OCI-LY3 (cell line): ENCODE data around the gene MMP3.

ENCODE experiments used
- EZH2phosphoT487 ChIP-seq: fragments of 200-600 bp; shearing (Covaris generic); IDR thresholded peaks from 2 replicates; pipeline ENCODE4 v1.6.1; 2018; ENCODE audit warnings: antibody characterized with exemption, mixed run types, low read depth
- TF ChIP-seq, protein P1 (sequence below): fragments of 200-600, 300-600 bp; sonication (generic); IDR thresholded peaks from 2 replicates; pipeline ENCODE4 v1.5.1; 2014; ENCODE audit warnings: antibody characterized with exemption, low read length, low read depth

DNA sequence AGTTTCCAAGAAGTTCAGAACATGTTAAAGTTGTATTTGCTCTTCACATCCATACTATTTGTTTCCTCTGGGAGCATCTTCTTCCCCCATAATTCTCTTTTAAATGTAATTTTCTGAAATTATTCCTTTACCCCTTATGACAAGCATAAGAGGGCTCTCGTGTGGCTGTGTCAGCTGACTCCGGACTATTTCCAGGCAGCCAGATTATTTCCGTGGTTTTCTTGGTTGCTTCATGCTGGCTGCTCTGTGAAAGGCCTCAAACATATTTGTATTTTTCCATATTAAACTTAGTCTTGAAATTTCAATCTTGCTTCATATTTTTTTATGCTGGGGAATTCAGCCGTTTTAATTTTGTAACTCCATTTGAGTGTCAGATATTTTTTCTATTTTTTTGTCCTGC lies 42.6 kb downstream of the MMP3 start:
- TF ChIP-seq, protein P1, sequence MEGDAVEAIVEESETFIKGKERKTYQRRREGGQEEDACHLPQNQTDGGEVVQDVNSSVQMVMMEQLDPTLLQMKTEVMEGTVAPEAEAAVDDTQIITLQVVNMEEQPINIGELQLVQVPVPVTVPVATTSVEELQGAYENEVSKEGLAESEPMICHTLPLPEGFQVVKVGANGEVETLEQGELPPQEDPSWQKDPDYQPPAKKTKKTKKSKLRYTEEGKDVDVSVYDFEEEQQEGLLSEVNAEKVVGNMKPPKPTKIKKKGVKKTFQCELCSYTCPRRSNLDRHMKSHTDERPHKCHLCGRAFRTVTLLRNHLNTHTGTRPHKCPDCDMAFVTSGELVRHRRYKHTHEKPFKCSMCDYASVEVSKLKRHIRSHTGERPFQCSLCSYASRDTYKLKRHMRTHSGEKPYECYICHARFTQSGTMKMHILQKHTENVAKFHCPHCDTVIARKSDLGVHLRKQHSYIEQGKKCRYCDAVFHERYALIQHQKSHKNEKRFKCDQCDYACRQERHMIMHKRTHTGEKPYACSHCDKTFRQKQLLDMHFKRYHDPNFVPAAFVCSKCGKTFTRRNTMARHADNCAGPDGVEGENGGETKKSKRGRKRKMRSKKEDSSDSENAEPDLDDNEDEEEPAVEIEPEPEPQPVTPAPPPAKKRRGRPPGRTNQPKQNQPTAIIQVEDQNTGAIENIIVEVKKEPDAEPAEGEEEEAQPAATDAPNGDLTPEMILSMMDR: no peak
- TF ChIP-seq EZH2phosphoT487: no peak
